BJ (cell line): ENCODE measurements around the gene HIGD1A. TPM values are rescaled to one million over a fixed set of nuclear protein-coding genes. Genes with fewer than 3 reads are reported as not detected.

Source experiments
- CTCF ChIA-PET: fragments of 350-600 bp; formaldehyde crosslinking; extraction: SDS; loops from one replicate; lab custom pipeline; 2021; ENCODE audit warnings: antibody characterized with exemption, inconsistent platforms; lab: Yijun Ruan, JAX
- POLR2A ChIA-PET: fragments of 300-600 bp; sonication (Branson Sonifier 250); formaldehyde crosslinking; extraction: SDS; loops from one replicate; lab custom pipeline; 2021; ENCODE audit warnings: antibody characterized with exemption; lab: Charles Lee
- DNase-seq: peaks from one replicate; pipeline ENCODE4 v3.0.0-alpha.2; 2011; ENCODE audit warnings: low read depth
- H3K27me3 ChIP-seq: 2 replicates; pipeline ENCODE4 v1.6.0; 2011; ENCODE audit warnings: low read length; ENCODE audit not compliant: control insufficient read depth, insufficient read depth
- H3K36me3 ChIP-seq: 2 replicates; pipeline ENCODE4 v1.5.1; 2011; ENCODE audit warnings: low read length; ENCODE audit not compliant: control insufficient read depth, insufficient read depth
- H3K4me3 ChIP-seq: 2 replicates; pipeline ENCODE4 v1.5.1; 2011; ENCODE audit warnings: low read depth, mild to moderate bottlenecking, control low read depth, low read length
- CTCF ChIP-seq: IDR thresholded peaks from 2 replicates; pipeline ENCODE4 v1.5.1; 2011; ENCODE audit warnings: low read depth, mild to moderate bottlenecking, control low read depth, inconsistent platforms, low read length, moderate library complexity; ENCODE audit not compliant: insufficient read depth
- polyA plus RNA-seq: library from polyadenylated mRNA; depleted of rRNA; stranded (reverse); fragments of >200 nt; gene quantifications from 2 replicates; pipeline ENCODE4 v1.2.3, GENCODE V29; 2011

The HIGD1A gene
- polyA plus RNA-seq, 1 experiment, result 51.1 TPM

DNA sequence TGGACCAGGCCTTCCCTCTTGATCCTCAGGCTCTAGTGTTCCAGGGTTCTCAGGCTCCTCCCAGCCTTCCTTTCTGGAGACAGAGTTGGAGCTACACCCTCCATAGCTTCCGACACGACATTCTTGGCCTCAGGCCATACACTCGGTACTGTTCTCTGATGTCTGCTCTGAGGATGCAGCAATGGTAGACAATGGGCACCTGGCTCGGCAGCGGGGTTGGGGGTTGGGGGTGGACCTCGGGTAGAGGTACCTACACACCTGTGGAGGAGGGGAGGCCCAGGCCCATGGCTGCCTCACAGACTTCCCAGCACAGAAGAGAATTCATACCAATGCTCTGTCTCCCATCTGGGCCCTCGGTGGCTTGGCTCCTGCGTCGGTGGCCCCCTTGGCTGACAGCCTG lies 52.7 kb downstream of the HIGD1A start:
- POLR2A ChIA-PET, result no interaction called here
- no peak for TF ChIP-seq CTCF
- H3K36me3 ChIP-seq, result no peaks in the 10 kb centered on the region
- CTCF ChIA-PET, result interaction anchor here (0.8 to 1.1 kb wide), 3 partner anchors 10 to 86 kb away, joined by 3 to 5 read pairs (median 3); no protein-coding TSS in a partner anchor
- peaks cover 4% of the 10 kb centered on the region; the same call in 1 of the 2 replicates for H3K27me3 ChIP-seq
- no peak overlapping the region for H3K4me3 ChIP-seq
- no peak for DNase-seq

DNA sequence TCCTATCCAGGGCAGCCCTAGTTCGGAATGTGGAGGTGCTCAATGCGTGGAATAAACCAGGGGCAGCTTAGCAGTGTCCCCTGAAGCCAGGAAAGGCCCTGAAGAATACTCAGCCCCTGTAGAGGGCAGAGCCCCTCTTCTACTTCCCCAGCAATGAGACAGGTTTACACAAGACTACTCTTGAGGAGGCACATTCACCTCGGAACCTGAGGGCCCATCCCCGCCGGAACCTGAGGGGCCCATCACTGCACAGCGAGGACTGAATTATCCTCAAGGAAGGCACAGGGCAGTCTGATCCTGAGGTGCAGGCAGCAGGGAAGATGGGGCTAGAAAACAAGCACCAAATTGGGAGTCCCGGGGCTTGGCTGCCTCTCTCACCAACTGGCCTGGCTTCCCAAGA lies 53.5 kb downstream of the HIGD1A start:
- ChIA-PET CTCF (interaction anchor here (0.8 to 1.1 kb wide), 3 partner anchors 11 to 99 kb away, joined by 3 to 5 read pairs (median 3); no protein-coding TSS in a partner anchor), POLR2A (no interaction called here)
- DNase-seq, result no peak
- H3K36me3 ChIP-seq, result no peaks in the 10 kb centered on the region
- H3K27me3 ChIP-seq, result peaks cover 4% of the 10 kb centered on the region; the same call in 1 of the 2 replicates
- H3K4me3 ChIP-seq, result no peak overlapping the region
- TF ChIP-seq CTCF, result no peak

DNA sequence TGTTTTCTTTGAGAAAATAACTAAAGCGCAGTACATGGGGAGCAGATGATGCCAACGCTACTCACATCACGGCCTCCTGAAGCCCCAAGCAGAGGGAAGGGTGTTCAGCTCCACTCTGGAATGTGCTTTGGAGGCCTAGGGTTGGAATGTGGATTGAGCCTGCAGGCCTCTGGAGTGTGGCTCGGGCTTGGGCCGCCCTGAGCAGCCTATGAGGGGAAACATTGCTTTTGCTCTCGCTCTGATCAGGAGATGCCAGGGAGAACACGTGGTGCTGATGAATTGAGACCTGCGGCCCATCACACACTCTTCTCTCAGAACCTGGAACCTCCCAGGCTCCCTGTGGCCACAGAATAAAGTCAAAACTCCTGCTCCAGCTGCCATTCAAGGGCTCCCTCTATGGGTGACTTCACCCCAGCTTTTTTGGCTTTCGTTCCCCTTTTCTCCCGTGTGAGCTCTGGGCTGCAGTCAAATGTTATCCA lies 54.5 kb downstream of the HIGD1A start:
- ChIA-PET CTCF (interaction anchor here (0.7 to 1.3 kb wide), 9 partner anchors 9 to 169 kb away, joined by 3 to 5 read pairs (median 3); partner anchors contain the start of gene SEC22C), POLR2A (no interaction called here)
- DNase-seq, result no peak
- TF ChIP-seq CTCF, result peak; percentile 72
- peaks cover 4% of the 10 kb centered on the region; the same call in 1 of the 2 replicates for H3K27me3 ChIP-seq
- H3K36me3 ChIP-seq, result no peaks in the 10 kb centered on the region
- no peak overlapping the region for H3K4me3 ChIP-seq

DNA sequence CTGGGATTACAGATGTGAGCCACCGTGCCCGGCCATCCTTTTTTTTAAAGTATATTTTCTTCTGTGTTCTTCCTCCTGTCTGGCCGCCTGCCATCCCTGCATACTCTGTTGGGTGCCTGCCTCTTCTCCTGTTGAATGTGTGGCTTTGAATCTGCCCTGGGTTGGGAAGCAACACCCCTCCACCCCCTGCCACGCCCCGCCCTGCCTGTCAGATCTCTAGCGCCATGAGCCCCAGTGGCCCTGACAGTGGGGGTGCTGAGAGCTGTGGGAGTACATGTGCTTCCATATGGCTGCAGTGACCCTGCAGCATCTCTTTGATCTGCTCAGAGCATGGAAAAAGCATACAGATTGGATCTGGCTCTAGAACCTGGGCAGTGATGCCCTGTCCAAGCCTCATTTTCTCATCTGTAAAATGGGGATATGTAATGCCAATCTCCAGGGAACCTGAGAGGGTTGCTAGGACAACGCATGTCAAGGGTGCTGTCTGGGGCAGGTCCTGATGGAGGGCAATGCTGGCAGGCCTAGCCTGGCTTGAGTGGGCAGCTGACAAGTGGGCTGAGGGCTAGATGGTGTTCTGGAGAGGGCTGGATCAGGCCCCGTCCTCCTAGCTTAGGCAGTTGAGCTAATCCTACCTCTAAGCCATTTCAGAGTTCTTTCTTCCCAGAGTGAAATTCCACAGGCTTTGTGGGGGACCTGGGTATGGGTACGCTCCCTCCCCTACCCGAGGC lies 55.1 kb downstream of the HIGD1A start:
- no peak for TF ChIP-seq CTCF
- no peaks in the 10 kb centered on the region for H3K36me3 ChIP-seq
- CTCF ChIA-PET, result interaction anchor here (0.9 to 1.3 kb wide), 6 partner anchors 9 to 168 kb away, joined by 3 to 5 read pairs (median 4); partner anchors contain the start of gene SEC22C
- DNase-seq, result no peak
- peaks cover 4% of the 10 kb centered on the region; the same call in 1 of the 2 replicates for H3K27me3 ChIP-seq
- POLR2A ChIA-PET, result no interaction called here
- H3K4me3 ChIP-seq, result no peak overlapping the region

GRCh38 chr3:42747581-42747980 lies 56.7 kb downstream of the HIGD1A start:
- Histone ChIP-seq H3K36me3 (no peaks in the 10 kb centered on the region), H3K4me3 (no peak overlapping the region), H3K27me3 (no peaks in the 10 kb centered on the region)
- TF ChIP-seq CTCF, result no peak
- no peak for DNase-seq
- ChIA-PET CTCF (interaction anchor here (1.2 to 1.4 kb wide), 2 partner anchors 8 to 176 kb away, joined by 4 read pairs; no protein-coding TSS in a partner anchor), POLR2A (no interaction called here)
